Panc1 (cell line): ENCODE data around the gene SBF2. TPM values are rescaled to one million over a fixed set of nuclear protein-coding genes. Genes with fewer than 3 reads are reported as not detected.

Source experiments
- ATAC-seq: fragments of 200-7000 bp; cut with Tn5 transposase; 2 replicates; pipeline ENCODE4 v1.9.1; 2020; ENCODE audit warnings: mild to moderate bottlenecking, moderate library complexity
- BruUV-seq: library from RNA; stranded (reverse); fragments of 400-500 nt; replicated peaks from 2 replicates; lab custom pipeline; 2021; lab: Mats Ljungman, UMichigan
- CTCF ChIA-PET: fragments of 300-600 bp; sonication (Branson Sonifier 250); formaldehyde crosslinking; loops from one replicate; lab custom pipeline; 2022; ENCODE audit warnings: antibody characterized with exemption; lab: Charles Lee
- POLR2A ChIA-PET: fragments of 300-600 bp; sonication (Branson Sonifier 250); formaldehyde crosslinking; loops from one replicate; lab custom pipeline; 2022; ENCODE audit warnings: antibody characterized with exemption; lab: Charles Lee
- DNase-seq: peaks from one replicate; pipeline ENCODE4 v3.0.0-alpha.2; 2010; ENCODE audit warnings: low read depth, low spot score
- H3K27ac ChIP-seq: 2 replicates; pipeline ENCODE4 v1.5.1; 2011; ENCODE audit warnings: mild to moderate bottlenecking, low read length, inconsistent platforms
- H3K27me3 ChIP-seq: fragments of 200-500 bp; sonication (Bioruptor generic); 2 replicates; pipeline ENCODE4 v1.6.0; 2014; ENCODE audit warnings: low read length, inconsistent platforms; ENCODE audit not compliant: control insufficient read depth, insufficient read depth
- H3K36me3 ChIP-seq: fragments of 200-500 bp; sonication (Bioruptor generic); 2 replicates; pipeline ENCODE4 v1.5.1; 2014; ENCODE audit warnings: inconsistent platforms, mild to moderate bottlenecking, low read length, moderate library complexity; ENCODE audit not compliant: control insufficient read depth, insufficient read depth
- H3K4me1 ChIP-seq: 2 replicates; pipeline ENCODE4 v1.5.1; 2011; ENCODE audit warnings: inconsistent platforms, mild to moderate bottlenecking, low read length, moderate library complexity; ENCODE audit not compliant: control insufficient read depth, insufficient read depth
- H3K4me3 ChIP-seq, 2 experiments: 2 replicates each; pipeline ENCODE4 v1.5.1; 2011 to 2012; ENCODE audit warnings: low read depth in 2 of 2, low read length in 2 of 2, mild to moderate bottlenecking in 2 of 2, inconsistent platforms in 1 of 2, moderate library complexity in 1 of 2
- H3K9me3 ChIP-seq: fragments of 200-500 bp; sonication (Bioruptor generic); 2 replicates; pipeline ENCODE4 v1.5.1; 2014; ENCODE audit warnings: low read depth, mild to moderate bottlenecking, inconsistent platforms, low read length, moderate library complexity; ENCODE audit not compliant: control insufficient read depth, insufficient read depth
- POLR2AphosphoS5 ChIP-seq: IDR thresholded peaks from 2 replicates; pipeline ENCODE4 v1.6.1; 2012; ENCODE audit warnings: mild to moderate bottlenecking, low read depth, low read length, moderate library complexity
- SIN3A ChIP-seq: IDR thresholded peaks from 2 replicates; pipeline ENCODE4 v1.6.1; 2012; ENCODE audit warnings: low read depth, mild to moderate bottlenecking, low read length, moderate library complexity, borderline replicate concordance; ENCODE audit not compliant: insufficient read depth
- TCF7L2 ChIP-seq: IDR thresholded peaks from 2 replicates; pipeline ENCODE4 v1.6.1; 2011; ENCODE audit warnings: mild to moderate bottlenecking, low read depth, low read length, inconsistent platforms
- in situ Hi-C: cut with HindIII; loops from 2 replicates; pipeline ENCODE4 v1.10.0; 2016; ENCODE audit warnings: low sequenced_read_pairs, low pct_unique_long_range_greater_than_20kb
- intact Hi-C: fragments of 100-400 bp; cut with micrococcal nuclease; formaldehyde crosslinking; loops from one replicate; pipeline ENCODE4 v1.10.0; 2022; ENCODE audit not compliant: unreplicated experiment
- total RNA-seq: library from RNA; stranded (reverse); gene quantifications from one replicate; pipeline ENCODE4 v1.2.1, GENCODE V29; 2021; ENCODE audit not compliant: unreplicated experiment
- TF ChIP-seq, protein P1 (sequence below): fragments of 450-650 bp; IDR thresholded peaks from 2 replicates; pipeline ENCODE4 v1.5.1; 2017; ENCODE audit warnings: mild to moderate bottlenecking
- TF ChIP-seq, protein P2 (sequence below), 2 experiments: IDR thresholded peaks; 2 replicates each; pipeline ENCODE4 v1.6.1; 2011 to 2012; ENCODE audit warnings: low read depth in 2 of 2, control low read depth in 1 of 2, low read length in 1 of 2, mild to moderate bottlenecking in 1 of 2, moderate library complexity in 1 of 2; ENCODE audit not compliant: insufficient read depth in 1 of 2

SBF2 gene
- total RNA-seq, 1 experiment from 2014 or later, result 65.0 TPM

DNA sequence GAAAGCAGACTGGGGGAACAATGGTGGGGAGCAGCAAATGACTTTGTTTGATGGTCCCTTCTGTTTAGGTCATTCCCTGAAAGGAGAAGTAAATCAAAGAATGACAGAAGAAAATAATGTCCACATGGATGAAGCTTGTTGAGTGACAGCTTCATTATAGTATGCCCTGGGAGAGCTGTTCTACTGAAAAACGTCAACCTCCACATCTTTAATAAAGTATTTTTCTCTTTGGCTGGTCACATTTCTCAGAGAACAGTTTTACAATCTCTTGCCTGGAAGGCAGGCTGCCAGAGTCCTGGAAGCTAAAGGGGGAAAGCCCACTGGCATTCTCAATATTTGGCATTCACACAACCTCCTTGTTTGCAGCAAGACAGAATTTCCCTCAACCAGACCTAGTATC, 342.2 kb downstream of the SBF2 start:
- H3K36me3 ChIP-seq, result no peaks in the 10 kb centered on the region
- BruUV-seq, result no TSS peak
- no peak overlapping the region for H3K4me3 ChIP-seq
- H3K9me3 ChIP-seq, result no peaks in the 10 kb centered on the region
- intact Hi-C loops (no loop called here), in situ Hi-C loops (no loop called here)
- ChIA-PET POLR2A (interaction anchor here (0.6 kb wide), 1 partner anchor 333 kb away, joined by 4 read pairs; no protein-coding TSS in a partner anchor), CTCF (no interaction called here)
- no peak for ATAC-seq
- peaks cover 15% of the 10 kb centered on the region for H3K4me1 ChIP-seq
- DNase-seq, result no peak
- TF ChIP-seq, protein P1, sequence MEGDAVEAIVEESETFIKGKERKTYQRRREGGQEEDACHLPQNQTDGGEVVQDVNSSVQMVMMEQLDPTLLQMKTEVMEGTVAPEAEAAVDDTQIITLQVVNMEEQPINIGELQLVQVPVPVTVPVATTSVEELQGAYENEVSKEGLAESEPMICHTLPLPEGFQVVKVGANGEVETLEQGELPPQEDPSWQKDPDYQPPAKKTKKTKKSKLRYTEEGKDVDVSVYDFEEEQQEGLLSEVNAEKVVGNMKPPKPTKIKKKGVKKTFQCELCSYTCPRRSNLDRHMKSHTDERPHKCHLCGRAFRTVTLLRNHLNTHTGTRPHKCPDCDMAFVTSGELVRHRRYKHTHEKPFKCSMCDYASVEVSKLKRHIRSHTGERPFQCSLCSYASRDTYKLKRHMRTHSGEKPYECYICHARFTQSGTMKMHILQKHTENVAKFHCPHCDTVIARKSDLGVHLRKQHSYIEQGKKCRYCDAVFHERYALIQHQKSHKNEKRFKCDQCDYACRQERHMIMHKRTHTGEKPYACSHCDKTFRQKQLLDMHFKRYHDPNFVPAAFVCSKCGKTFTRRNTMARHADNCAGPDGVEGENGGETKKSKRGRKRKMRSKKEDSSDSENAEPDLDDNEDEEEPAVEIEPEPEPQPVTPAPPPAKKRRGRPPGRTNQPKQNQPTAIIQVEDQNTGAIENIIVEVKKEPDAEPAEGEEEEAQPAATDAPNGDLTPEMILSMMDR, result no peak
- TF ChIP-seq POLR2AphosphoS5, result no peak
- TF ChIP-seq SIN3A, result no peak
- no peak for TF ChIP-seq TCF7L2
- TF ChIP-seq, protein P2, sequence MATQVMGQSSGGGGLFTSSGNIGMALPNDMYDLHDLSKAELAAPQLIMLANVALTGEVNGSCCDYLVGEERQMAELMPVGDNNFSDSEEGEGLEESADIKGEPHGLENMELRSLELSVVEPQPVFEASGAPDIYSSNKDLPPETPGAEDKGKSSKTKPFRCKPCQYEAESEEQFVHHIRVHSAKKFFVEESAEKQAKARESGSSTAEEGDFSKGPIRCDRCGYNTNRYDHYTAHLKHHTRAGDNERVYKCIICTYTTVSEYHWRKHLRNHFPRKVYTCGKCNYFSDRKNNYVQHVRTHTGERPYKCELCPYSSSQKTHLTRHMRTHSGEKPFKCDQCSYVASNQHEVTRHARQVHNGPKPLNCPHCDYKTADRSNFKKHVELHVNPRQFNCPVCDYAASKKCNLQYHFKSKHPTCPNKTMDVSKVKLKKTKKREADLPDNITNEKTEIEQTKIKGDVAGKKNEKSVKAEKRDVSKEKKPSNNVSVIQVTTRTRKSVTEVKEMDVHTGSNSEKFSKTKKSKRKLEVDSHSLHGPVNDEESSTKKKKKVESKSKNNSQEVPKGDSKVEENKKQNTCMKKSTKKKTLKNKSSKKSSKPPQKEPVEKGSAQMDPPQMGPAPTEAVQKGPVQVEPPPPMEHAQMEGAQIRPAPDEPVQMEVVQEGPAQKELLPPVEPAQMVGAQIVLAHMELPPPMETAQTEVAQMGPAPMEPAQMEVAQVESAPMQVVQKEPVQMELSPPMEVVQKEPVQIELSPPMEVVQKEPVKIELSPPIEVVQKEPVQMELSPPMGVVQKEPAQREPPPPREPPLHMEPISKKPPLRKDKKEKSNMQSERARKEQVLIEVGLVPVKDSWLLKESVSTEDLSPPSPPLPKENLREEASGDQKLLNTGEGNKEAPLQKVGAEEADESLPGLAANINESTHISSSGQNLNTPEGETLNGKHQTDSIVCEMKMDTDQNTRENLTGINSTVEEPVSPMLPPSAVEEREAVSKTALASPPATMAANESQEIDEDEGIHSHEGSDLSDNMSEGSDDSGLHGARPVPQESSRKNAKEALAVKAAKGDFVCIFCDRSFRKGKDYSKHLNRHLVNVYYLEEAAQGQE (IDR thresholded peaks at IDR 0.05; ENCODE audit: insufficient read depth in 1 of 2, low read depth in 2 of 2, low read length in 1 of 2), result no peak
- H3K27me3 ChIP-seq, result no peaks in the 10 kb centered on the region
- peak overlapping the region; percentile 75 for H3K27ac ChIP-seq

DNA sequence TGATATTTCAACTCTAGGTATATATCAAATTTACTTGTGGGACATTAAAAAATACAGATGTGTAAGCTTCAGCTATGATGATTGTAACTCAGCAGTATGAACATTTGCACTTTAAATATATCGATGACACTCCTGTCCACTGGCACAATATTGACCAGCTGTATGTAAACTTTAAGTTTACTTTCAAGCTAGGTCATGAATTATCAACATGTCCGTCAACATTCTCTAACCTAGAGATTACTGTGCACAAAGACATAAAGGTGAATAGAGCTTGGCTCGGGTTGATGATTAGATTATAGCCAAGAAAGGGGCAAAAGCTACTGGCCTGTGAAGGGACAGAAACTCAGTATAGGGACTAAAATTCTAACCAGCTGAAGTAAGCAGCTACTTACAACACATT, 343.6 kb downstream of the SBF2 start:
- in situ Hi-C loops, result no loop called here
- Histone ChIP-seq H3K36me3 (no peaks in the 10 kb centered on the region), H3K9me3 (no peaks in the 10 kb centered on the region), H3K4me3 (no peak overlapping the region), H3K4me1 (peaks cover 15% of the 10 kb centered on the region), H3K27me3 (no peaks in the 10 kb centered on the region), H3K27ac (peak overlapping the region; percentile 75; the same call in 1 of the 2 replicates)
- ATAC-seq (no peak), DNase-seq (no peak)
- ChIA-PET CTCF (no interaction called here), POLR2A (no interaction called here)
- TF ChIP-seq, protein P1, result no peak
- TF ChIP-seq, protein P2 (IDR thresholded peaks at IDR 0.05; ENCODE audit: insufficient read depth in 1 of 2, low read depth in 2 of 2, low read length in 1 of 2), result no peak
- TF ChIP-seq TCF7L2, result no peak
- no peak for TF ChIP-seq SIN3A
- TF ChIP-seq POLR2AphosphoS5, result no peak
- no TSS peak for BruUV-seq
- intact Hi-C loops, result no loop called here
